ENCODE data around the gene BRD1. TPM values are rescaled to one million over a fixed set of nuclear protein-coding genes. Genes with fewer than 3 reads are reported as not detected.

The BRD1 gene
- total and polyA plus RNA-seq, 2 experiments from 2014 or later: 25.0 to 25.9 TPM

GRCh38 chr22:49768077-49768910, 59.4 kb downstream of the BRD1 start:
- DNase-seq (ENCODE audit: low spot score): no peak
- Histone ChIP-seq H3K4me2 (no peak overlapping the region), H3K9me3 (ENCODE audit: low read depth) (peaks cover 5% of the 10 kb centered on the region), H3K4me1 (ENCODE audit: insufficient read depth) (no peaks in the 10 kb centered on the region), H3K27ac (no peak overlapping the region), H3K4me3 (no peak overlapping the region), H4K20me1 (ENCODE audit: insufficient read depth, poor library complexity, severe bottlenecking) (no peaks in the 10 kb centered on the region), H2AFZ (no peak overlapping the region), H3K36me3 (replicated peaks; ENCODE audit: insufficient read depth, low read depth) (no peaks in the 10 kb centered on the region), H3K27me3 (no peaks in the 10 kb centered on the region), H3K79me2 (no peaks in the 10 kb centered on the region), H3K9me2 (replicated peaks; ENCODE audit: insufficient read depth) (no peaks in the 10 kb centered on the region)
- 79% methylated on average over 18 of the region's 18 CpGs for WGBS (ENCODE audit: low lambda C conversion rate, missing lambda C conversion rate)
- TF ChIP-seq EZH2phosphoT487 (IDR thresholded peaks at IDR 0.05; ENCODE audit: low read depth, severe bottlenecking, unreplicated experiment) (no peak), EZH2 (IDR thresholded peaks at IDR 0.05; ENCODE audit: borderline replicate concordance) (no peak)
- TF ChIP-seq, protein P1, sequence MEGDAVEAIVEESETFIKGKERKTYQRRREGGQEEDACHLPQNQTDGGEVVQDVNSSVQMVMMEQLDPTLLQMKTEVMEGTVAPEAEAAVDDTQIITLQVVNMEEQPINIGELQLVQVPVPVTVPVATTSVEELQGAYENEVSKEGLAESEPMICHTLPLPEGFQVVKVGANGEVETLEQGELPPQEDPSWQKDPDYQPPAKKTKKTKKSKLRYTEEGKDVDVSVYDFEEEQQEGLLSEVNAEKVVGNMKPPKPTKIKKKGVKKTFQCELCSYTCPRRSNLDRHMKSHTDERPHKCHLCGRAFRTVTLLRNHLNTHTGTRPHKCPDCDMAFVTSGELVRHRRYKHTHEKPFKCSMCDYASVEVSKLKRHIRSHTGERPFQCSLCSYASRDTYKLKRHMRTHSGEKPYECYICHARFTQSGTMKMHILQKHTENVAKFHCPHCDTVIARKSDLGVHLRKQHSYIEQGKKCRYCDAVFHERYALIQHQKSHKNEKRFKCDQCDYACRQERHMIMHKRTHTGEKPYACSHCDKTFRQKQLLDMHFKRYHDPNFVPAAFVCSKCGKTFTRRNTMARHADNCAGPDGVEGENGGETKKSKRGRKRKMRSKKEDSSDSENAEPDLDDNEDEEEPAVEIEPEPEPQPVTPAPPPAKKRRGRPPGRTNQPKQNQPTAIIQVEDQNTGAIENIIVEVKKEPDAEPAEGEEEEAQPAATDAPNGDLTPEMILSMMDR (IDR thresholded peaks at IDR 0.05; ENCODE audit: poor library complexity): no peak

GRCh38 chr22:49767355-49768062, 60.2 kb downstream of the BRD1 start:
- WGBS (ENCODE audit: low lambda C conversion rate, missing lambda C conversion rate): 36% methylated on average over 5 of the region's 5 CpGs
- no peaks in the 10 kb centered on the region for H3K27me3 ChIP-seq
- no peak for TF ChIP-seq EZH2phosphoT487 (IDR thresholded peaks at IDR 0.05; ENCODE audit: low read depth, severe bottlenecking, unreplicated experiment)
- TF ChIP-seq, protein P1 (IDR thresholded peaks at IDR 0.05; ENCODE audit: poor library complexity): peak; percentile 73
- H3K79me2 ChIP-seq: no peaks in the 10 kb centered on the region
- H4K20me1 ChIP-seq (ENCODE audit: insufficient read depth, poor library complexity, severe bottlenecking): no peaks in the 10 kb centered on the region
- no peaks in the 10 kb centered on the region for H3K36me3 ChIP-seq (replicated peaks; ENCODE audit: insufficient read depth, low read depth)
- peaks cover 5% of the 10 kb centered on the region for H3K9me3 ChIP-seq (ENCODE audit: low read depth)
- no peak overlapping the region for H3K4me3 ChIP-seq
- H3K4me2 ChIP-seq: no peak overlapping the region
- DNase-seq (ENCODE audit: low spot score): peak; percentile 46
- H2AFZ ChIP-seq: no peak overlapping the region
- H3K27ac ChIP-seq: no peak overlapping the region
- H3K9me2 ChIP-seq (replicated peaks; ENCODE audit: insufficient read depth): no peaks in the 10 kb centered on the region
- H3K4me1 ChIP-seq (ENCODE audit: insufficient read depth): no peaks in the 10 kb centered on the region

DNA sequence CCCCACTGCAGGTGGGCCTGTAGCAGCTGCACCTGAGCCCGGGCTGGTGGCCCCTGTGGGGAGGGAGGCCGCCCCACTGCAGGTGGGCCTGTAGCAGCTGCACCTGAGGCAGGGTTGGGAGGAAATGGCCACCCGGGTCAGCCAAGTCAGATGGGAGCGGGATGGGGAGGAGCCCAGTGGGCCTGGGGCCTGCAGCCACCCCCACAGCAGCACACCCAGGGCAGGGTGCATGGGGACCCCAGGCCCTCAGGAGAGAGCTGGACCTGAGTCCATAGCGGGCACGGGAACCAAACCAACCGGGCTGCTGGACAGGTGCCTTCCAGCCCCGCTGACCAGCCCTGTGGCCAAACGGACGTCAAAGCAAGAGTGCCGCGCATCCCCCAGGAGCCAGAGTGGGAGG, 61.7 kb downstream of the BRD1 start:
- Histone ChIP-seq H3K4me3 (no peak overlapping the region), H3K36me3 (replicated peaks; ENCODE audit: insufficient read depth, low read depth) (no peaks in the 10 kb centered on the region), H3K79me2 (no peaks in the 10 kb centered on the region), H3K27me3 (no peaks in the 10 kb centered on the region), H4K20me1 (ENCODE audit: insufficient read depth, poor library complexity, severe bottlenecking) (no peaks in the 10 kb centered on the region), H3K4me2 (no peak overlapping the region), H2AFZ (no peak overlapping the region), H3K4me1 (ENCODE audit: insufficient read depth) (no peaks in the 10 kb centered on the region), H3K9me3 (ENCODE audit: low read depth) (peaks cover 5% of the 10 kb centered on the region), H3K27ac (no peak overlapping the region), H3K9me2 (replicated peaks; ENCODE audit: insufficient read depth) (no peaks in the 10 kb centered on the region)
- 95% methylated on average over 12 of the region's 12 CpGs for WGBS (ENCODE audit: low lambda C conversion rate, missing lambda C conversion rate)
- no peak for DNase-seq (ENCODE audit: low spot score)
- TF ChIP-seq EZH2 (IDR thresholded peaks at IDR 0.05; ENCODE audit: borderline replicate concordance) (no peak), EZH2phosphoT487 (IDR thresholded peaks at IDR 0.05; ENCODE audit: low read depth, severe bottlenecking, unreplicated experiment) (no peak)
- TF ChIP-seq, protein P1 (IDR thresholded peaks at IDR 0.05; ENCODE audit: poor library complexity): no peak
